GM23248 (cell line): Measurements from ENCODE around the gene MAPK8IP3. TPM values are rescaled to one million over a fixed set of nuclear protein-coding genes. Genes with fewer than 3 reads are reported as not detected.

ENCODE experiments used
- DNase-seq: peaks from one replicate; pipeline ENCODE4 v3.0.0-alpha.2; 2015
- H2AFZ ChIP-seq: fragments of 200-600 bp; sonication (generic); 2 replicates; pipeline ENCODE4 v1.6.1; 2016; ENCODE audit warnings: antibody characterized with exemption
- H3F3A ChIP-seq: fragments of 200-600 bp; sonication (generic); 2 replicates; pipeline ENCODE4 v1.6.1; 2016; ENCODE audit warnings: mild to moderate bottlenecking, antibody characterized with exemption, mixed run types; ENCODE audit not compliant: insufficient read depth
- H3K27ac ChIP-seq: fragments of 200-600 bp; sonication (generic); 2 replicates; pipeline ENCODE4 v1.5.1; 2016; ENCODE audit warnings: mild to moderate bottlenecking
- H3K27me3 ChIP-seq: fragments of 200-600 bp; sonication (generic); replicated peaks from 2 replicates; pipeline ENCODE4 v1.6.1; 2016; ENCODE audit warnings: mild to moderate bottlenecking; ENCODE audit not compliant: insufficient read depth
- H3K36me3 ChIP-seq: fragments of 200-600 bp; sonication (generic); 2 replicates; pipeline ENCODE4 v1.6.1; 2016; ENCODE audit warnings: low read depth, mild to moderate bottlenecking
- H3K4me1 ChIP-seq: fragments of 200-600 bp; sonication (generic); 2 replicates; pipeline ENCODE4 v1.6.1; 2016; ENCODE audit warnings: mild to moderate bottlenecking; ENCODE audit not compliant: insufficient read depth
- H3K4me2 ChIP-seq: fragments of 200-600 bp; sonication (generic); one replicate; pipeline ENCODE4 v1.6.1; 2016; ENCODE audit warnings: mild to moderate bottlenecking; ENCODE audit not compliant: unreplicated experiment
- H3K4me3 ChIP-seq: fragments of 200-600 bp; sonication (generic); 2 replicates; pipeline ENCODE4 v1.5.1; 2016; ENCODE audit warnings: mild to moderate bottlenecking
- H3K79me2 ChIP-seq: fragments of 200-600 bp; sonication (generic); 2 replicates; pipeline ENCODE4 v1.6.1; 2016; ENCODE audit warnings: mild to moderate bottlenecking; ENCODE audit not compliant: insufficient read depth
- H3K9ac ChIP-seq: fragments of 200-600 bp; sonication (generic); 2 replicates; pipeline ENCODE4 v1.6.1; 2016; ENCODE audit warnings: mild to moderate bottlenecking
- H3K9me2 ChIP-seq: fragments of 200-600 bp; sonication (generic); 2 replicates; pipeline ENCODE4 v1.6.1; 2016; ENCODE audit warnings: mixed run types, mild to moderate bottlenecking, moderate library complexity; ENCODE audit not compliant: insufficient read depth
- H3K9me3 ChIP-seq: fragments of 200-600 bp; sonication (generic); one replicate; pipeline ENCODE4 v1.6.1; 2017; ENCODE audit warnings: low read depth
- H4K20me1 ChIP-seq: fragments of 200-600 bp; sonication (generic); 2 replicates; pipeline ENCODE4 v1.6.0; 2016; ENCODE audit not compliant: insufficient read depth
- EZH2 ChIP-seq: fragments of 200-600 bp; sonication (generic); IDR thresholded peaks from 2 replicates; pipeline ENCODE4 v1.6.1; 2018; ENCODE audit warnings: antibody characterized with exemption, mild to moderate bottlenecking; ENCODE audit not compliant: insufficient read depth, poor library complexity, severe bottlenecking
- EZH2phosphoT487 ChIP-seq: fragments of 200-600 bp; sonication (generic); IDR thresholded peaks from 2 replicates; pipeline ENCODE4 v1.6.1; 2018; ENCODE audit warnings: antibody characterized with exemption, moderate library complexity, mild to moderate bottlenecking, low read depth; ENCODE audit not compliant: insufficient read depth
- WGBS, 2 experiments: methylation state at CpG; one replicate each; pipeline ENCODE4 v1.1.6; 2015 to 2017; ENCODE audit warnings: low lambda C conversion rate in 2 of 2, low coverage in 1 of 2; ENCODE audit errors: missing lambda C conversion rate in 2 of 2; 5-methylcytosine and 5-hydroxymethylcytosine counted together
- in situ Hi-C: fragments of 300-500 bp; cut with MboI; formaldehyde crosslinking; loops from 2 replicates; pipeline ENCODE4 v1.15.0; 2020
- polyA plus RNA-seq: library from polyadenylated mRNA; unstranded; fragments of >200 nt; fragmentation: Nextera tagmentation; extraction: Ambion mirVana; gene quantifications from 2 replicates; pipeline ENCODE4 v1.2.1, GENCODE V29; 2016
- total RNA-seq: library from RNA; depleted of rRNA; stranded (reverse); fragments of >200 nt; shearing (Covaris generic); gene quantifications from 2 replicates; pipeline ENCODE4 v1.2.3, GENCODE V29; 2014

MAPK8IP3 gene
- total and polyA plus RNA-seq, 2 experiments from 2014 or later, result 10.0 to 28.3 TPM

- WGBS, 2 experiments, result 74 to 78% methylated on average over 19 of the region's 19 CpGs
- no peaks in the 10 kb centered on the region for H3K27me3 ChIP-seq
- no peaks in the 10 kb centered on the region for H3F3A ChIP-seq
- H3K9me2 ChIP-seq, result no peaks in the 10 kb centered on the region
- no peak for DNase-seq
- H2AFZ ChIP-seq, result no peak overlapping the region
- no peaks in the 10 kb centered on the region for H4K20me1 ChIP-seq
- H3K36me3 ChIP-seq, result no peaks in the 10 kb centered on the region; the same call in 1 of the 2 replicates
- TF ChIP-seq EZH2 (no peak), EZH2phosphoT487 (no peak)
- H3K79me2 ChIP-seq, result peaks cover 38% of the 10 kb centered on the region
- no peaks in the 10 kb centered on the region for H3K4me1 ChIP-seq
- no peak overlapping the region for H3K4me3 ChIP-seq
- no peak overlapping the region for H3K27ac ChIP-seq
- no peaks in the 10 kb centered on the region for H3K9me3 ChIP-seq
- H3K4me2 ChIP-seq, result no peak overlapping the region
- H3K9ac ChIP-seq, result no peak overlapping the region
- in situ Hi-C loops, result no loop called here
Observed at GRCh38 chr16:1788708-1789100, 82.7 kb downstream of the MAPK8IP3 start.

GRCh38 chr16:1789643-1790045 is 83.6 kb downstream of the MAPK8IP3 start:
- Histone ChIP-seq H3K36me3 (no peaks in the 10 kb centered on the region; the same call in 1 of the 2 replicates), H3K9ac (no peak overlapping the region), H3K79me2 (peaks cover 28% of the 10 kb centered on the region), H3K4me1 (no peaks in the 10 kb centered on the region), H2AFZ (no peak overlapping the region), H3F3A (no peaks in the 10 kb centered on the region), H3K4me3 (no peak overlapping the region), H4K20me1 (no peaks in the 10 kb centered on the region), H3K27ac (no peak overlapping the region), H3K4me2 (no peak overlapping the region), H3K9me3 (no peaks in the 10 kb centered on the region), H3K27me3 (no peaks in the 10 kb centered on the region), H3K9me2 (no peaks in the 10 kb centered on the region)
- in situ Hi-C loops, result no loop called here
- DNase-seq, result no peak
- TF ChIP-seq EZH2phosphoT487 (no peak), EZH2 (no peak)
- 87 to 90% methylated on average over 10 to 23 of the region's 25 CpGs for WGBS, 2 experiments

- TF ChIP-seq EZH2phosphoT487 (no peak), EZH2 (no peak)
- H3K27ac ChIP-seq, result no peak overlapping the region
- no peaks in the 10 kb centered on the region for H3K9me2 ChIP-seq
- 85% methylated on average over 15 of the region's 15 CpGs for WGBS, 2 experiments
- no peaks in the 10 kb centered on the region for H3K9me3 ChIP-seq
- H3K9ac ChIP-seq, result no peak overlapping the region
- H3K27me3 ChIP-seq, result no peaks in the 10 kb centered on the region
- no peaks in the 10 kb centered on the region for H4K20me1 ChIP-seq
- H3K4me1 ChIP-seq, result no peaks in the 10 kb centered on the region
- no peak for DNase-seq
- H3K36me3 ChIP-seq, result no peaks in the 10 kb centered on the region; the same call in 1 of the 2 replicates
- no peak overlapping the region for H3K4me2 ChIP-seq
- no peaks in the 10 kb centered on the region for H3F3A ChIP-seq
- in situ Hi-C loops, result no loop called here
- no peak overlapping the region for H2AFZ ChIP-seq
- H3K4me3 ChIP-seq, result no peak overlapping the region
- H3K79me2 ChIP-seq, result peaks cover 23% of the 10 kb centered on the region
Observed at GRCh38 chr16:1790261-1790610, 84.2 kb downstream of the MAPK8IP3 start.

GRCh38 chr16:1790611-1791255 is 84.7 kb downstream of the MAPK8IP3 start:
- Histone ChIP-seq H3K4me2 (no peak overlapping the region), H3K79me2 (peaks cover 18% of the 10 kb centered on the region), H3K36me3 (no peaks in the 10 kb centered on the region; the same call in 1 of the 2 replicates), H3K9me2 (no peaks in the 10 kb centered on the region), H3K9ac (no peak overlapping the region), H3F3A (no peaks in the 10 kb centered on the region), H3K4me1 (no peaks in the 10 kb centered on the region), H4K20me1 (no peaks in the 10 kb centered on the region), H3K27ac (no peak overlapping the region), H3K9me3 (no peaks in the 10 kb centered on the region), H2AFZ (no peak overlapping the region), H3K4me3 (no peak overlapping the region), H3K27me3 (no peaks in the 10 kb centered on the region)
- in situ Hi-C loops, result no loop called here
- DNase-seq, result no peak
- no peak for TF ChIP-seq EZH2
- TF ChIP-seq EZH2phosphoT487, result no peak
- WGBS, 2 experiments, result 96% methylated on average over 39 to 44 of the region's 44 CpGs
